ENCODE results near the gene AIPL1. TPM values are rescaled to one million over a fixed set of nuclear protein-coding genes. Genes with fewer than 3 reads are reported as not detected.

The AIPL1 gene
- total and polyA plus RNA-seq, 2 of the 13 experiments (the other 11 are each of a cell fraction or from before 2014, with no cell fraction given) = not detected

- TF ChIP-seq, protein P1, sequence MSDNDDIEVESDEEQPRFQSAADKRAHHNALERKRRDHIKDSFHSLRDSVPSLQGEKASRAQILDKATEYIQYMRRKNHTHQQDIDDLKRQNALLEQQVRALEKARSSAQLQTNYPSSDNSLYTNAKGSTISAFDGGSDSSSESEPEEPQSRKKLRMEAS (IDR thresholded peaks at IDR 0.05) = peak; percentile 98
- TF ChIP-seq CCAR2 (optimal IDR thresholded peaks at IDR 0.05; ENCODE audit: low read depth, low read length) (no peak), ZSCAN22 (CRISPR knock-in tag; IDR thresholded peaks at IDR 0.05) (no peak), MZF1 (CRISPR knock-in tag; IDR thresholded peaks at IDR 0.05; ENCODE audit: borderline replicate concordance) (no peak), PBX2 (CRISPR knock-in tag; IDR thresholded peaks at IDR 0.05) (no peak), DDIT3 (CRISPR knock-in tag; IDR thresholded peaks at IDR 0.05) (no peak), NCOR1 (IDR thresholded peaks at IDR 0.05; ENCODE audit: borderline replicate concordance, low read length) (no peak; the same call in 1 of the 2 replicates), ZNF383 (CRISPR knock-in tag; IDR thresholded peaks at IDR 0.05; ENCODE audit: borderline replicate concordance) (no peak), TBP (CRISPR knock-in tag; IDR thresholded peaks at IDR 0.05) (no peak), THAP8 (CRISPR knock-in tag; IDR thresholded peaks at IDR 0.05; ENCODE audit: borderline replicate concordance) (no peak), ERF (CRISPR knock-in tag; IDR thresholded peaks at IDR 0.05) (peak; percentile 72; the same call in 1 of the 2 replicates), CEBPB (IDR thresholded peaks at IDR 0.05; ENCODE audit: borderline replicate concordance, low read depth, low read length) (no peak), ZNF253 (CRISPR knock-in tag; IDR thresholded peaks at IDR 0.05; ENCODE audit: borderline replicate concordance) (0 out of 2 replicates have a peak, but pooled peaks have one; percentile 21), PRMT3 (CRISPR knock-in tag; IDR thresholded peaks at IDR 0.05; ENCODE audit: borderline replicate concordance, low read depth) (no peak), ZNF652 (CRISPR knock-in tag; IDR thresholded peaks at IDR 0.05; ENCODE audit: borderline replicate concordance, low read depth) (no peak), FOXK1 (CRISPR knock-in tag; IDR thresholded peaks at IDR 0.05; ENCODE audit: borderline replicate concordance, low read depth) (no peak)
- TF ChIP-seq, protein P2, sequence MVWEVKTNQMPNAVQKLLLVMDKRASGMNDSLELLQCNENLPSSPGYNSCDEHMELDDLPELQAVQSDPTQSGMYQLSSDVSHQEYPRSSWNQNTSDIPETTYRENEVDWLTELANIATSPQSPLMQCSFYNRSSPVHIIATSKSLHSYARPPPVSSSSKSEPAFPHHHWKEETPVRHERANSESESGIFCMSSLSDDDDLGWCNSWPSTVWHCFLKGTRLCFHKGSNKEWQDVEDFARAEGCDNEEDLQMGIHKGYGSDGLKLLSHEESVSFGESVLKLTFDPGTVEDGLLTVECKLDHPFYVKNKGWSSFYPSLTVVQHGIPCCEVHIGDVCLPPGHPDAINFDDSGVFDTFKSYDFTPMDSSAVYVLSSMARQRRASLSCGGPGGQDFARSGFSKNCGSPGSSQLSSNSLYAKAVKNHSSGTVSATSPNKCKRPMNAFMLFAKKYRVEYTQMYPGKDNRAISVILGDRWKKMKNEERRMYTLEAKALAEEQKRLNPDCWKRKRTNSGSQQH (CRISPR knock-in tag; IDR thresholded peaks at IDR 0.05; ENCODE audit: low read depth) = no peak; the same call in 1 of the 2 replicates
- TF ChIP-seq, protein P3, sequence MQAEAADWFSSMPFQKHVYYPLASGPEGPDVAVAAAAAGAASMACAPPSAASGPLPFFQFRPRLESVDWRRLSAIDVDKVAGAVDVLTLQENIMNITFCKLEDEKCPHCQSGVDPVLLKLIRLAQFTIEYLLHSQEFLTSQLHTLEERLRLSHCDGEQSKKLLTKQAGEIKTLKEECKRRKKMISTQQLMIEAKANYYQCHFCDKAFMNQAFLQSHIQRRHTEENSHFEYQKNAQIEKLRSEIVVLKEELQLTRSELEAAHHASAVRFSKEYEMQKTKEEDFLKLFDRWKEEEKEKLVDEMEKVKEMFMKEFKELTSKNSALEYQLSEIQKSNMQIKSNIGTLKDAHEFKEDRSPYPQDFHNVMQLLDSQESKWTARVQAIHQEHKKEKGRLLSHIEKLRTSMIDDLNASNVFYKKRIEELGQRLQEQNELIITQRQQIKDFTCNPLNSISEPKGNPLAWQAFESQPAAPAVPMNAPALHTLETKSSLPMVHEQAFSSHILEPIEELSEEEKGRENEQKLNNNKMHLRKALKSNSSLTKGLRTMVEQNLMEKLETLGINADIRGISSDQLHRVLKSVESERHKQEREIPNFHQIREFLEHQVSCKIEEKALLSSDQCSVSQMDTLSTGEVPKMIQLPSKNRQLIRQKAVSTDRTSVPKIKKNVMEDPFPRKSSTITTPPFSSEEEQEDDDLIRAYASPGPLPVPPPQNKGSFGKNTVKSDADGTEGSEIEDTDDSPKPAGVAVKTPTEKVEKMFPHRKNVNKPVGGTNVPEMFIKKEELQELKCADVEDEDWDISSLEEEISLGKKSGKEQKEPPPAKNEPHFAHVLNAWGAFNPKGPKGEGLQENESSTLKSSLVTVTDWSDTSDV (CRISPR knock-in tag; IDR thresholded peaks at IDR 0.05) = 0 out of 2 replicates have a peak, but pooled peaks have one; percentile 40
These were observed 9.0 kb upstream of the AIPL1 start, which contains the start of gene PIMREG (continued) for GRCh38 chr17:6443692-6444570.
